SK-N-SH (cell line): ENCODE measurements around the gene ABCC2. TPM values are rescaled to one million over a fixed set of nuclear protein-coding genes. Genes with fewer than 3 reads are reported as not detected.

ENCODE experiments used
- CTCF ChIA-PET: fragments of 300-600, 350-600 bp; formaldehyde crosslinking; extraction: SDS; loops from one replicate; lab custom pipeline; 2021; lab: Yijun Ruan, JAX
- POLR2A ChIA-PET: fragments of 350-600 bp; sonication (Branson Sonifier 250); formaldehyde crosslinking; extraction: SDS; loops from one replicate; lab custom pipeline; 2020; ENCODE audit warnings: antibody characterized with exemption, inconsistent platforms; lab: Yijun Ruan, JAX
- DNase-seq: peaks from one replicate; pipeline ENCODE4 v3.0.0; 2012
- H2AFZ ChIP-seq: fragments of 200-600 bp; sonication (generic); 2 replicates; pipeline ENCODE4 v1.8.1; 2016; ENCODE audit warnings: antibody characterized with exemption, mild to moderate bottlenecking, low read depth
- H3F3A ChIP-seq: fragments of 200-600 bp; sonication (generic); replicated peaks from 2 replicates; pipeline ENCODE3; 2016; ENCODE audit warnings: antibody characterized with exemption, mild to moderate bottlenecking; ENCODE audit not compliant: insufficient read depth
- H3K27ac ChIP-seq, 2 experiments: fragments of 200-500 bp in 1 of 2; fragments of 200-600 bp in 1 of 2; sonication (Bioruptor generic) in 1 of 2; sonication (generic), shearing (Covaris generic) in 1 of 2; 2 replicates each; pipeline versions ENCODE4 v1.5.1 to v1.6.1; 2014 to 2016; ENCODE audit warnings: low read depth in 2 of 2, inconsistent platforms in 1 of 2, low read length in 1 of 2, mild to moderate bottlenecking in 1 of 2, mixed read lengths in 1 of 2
- H3K27me3 ChIP-seq: fragments of 200-600 bp; sonication (generic), shearing (Covaris generic); 2 replicates; pipeline ENCODE4 v1.6.1; 2016; ENCODE audit warnings: mixed run types; ENCODE audit not compliant: insufficient read depth
- H3K36me3 ChIP-seq, 2 experiments: fragments of 200-500 bp in 1 of 2; fragments of 200-600 bp in 1 of 2; sonication (Bioruptor generic) in 1 of 2; sonication (generic) in 1 of 2; replicated peaks in 1 of 2; 2 replicates each; pipeline versions ENCODE3 to v1.5.1; 2014 to 2016; ENCODE audit warnings: low read length in 1 of 2, mild to moderate bottlenecking in 1 of 2; ENCODE audit not compliant: insufficient read depth in 2 of 2, control insufficient read depth in 1 of 2
- H3K4me1 ChIP-seq, 2 experiments: fragments of 200-500 bp in 1 of 2; fragments of 200-600 bp in 1 of 2; sonication (Bioruptor generic) in 1 of 2; sonication (generic), shearing (Covaris generic) in 1 of 2; 2 replicates each; pipeline versions ENCODE4 v1.5.1 to v1.6.1; 2014 to 2016; ENCODE audit warnings: low read depth in 1 of 2, low read length in 1 of 2, mixed run types in 1 of 2; ENCODE audit not compliant: insufficient read depth in 2 of 2, control insufficient read depth in 1 of 2
- H3K4me2 ChIP-seq: fragments of 200-600 bp; sonication (generic), shearing (Covaris generic); 2 replicates; pipeline ENCODE4 v1.6.1; 2017; ENCODE audit warnings: mixed run types
- H3K4me3 ChIP-seq, 2 experiments: fragments of 200-500 bp in 1 of 2; fragments of 200-600 bp in 1 of 2; sonication (Bioruptor generic) in 1 of 2; sonication (generic), shearing (Covaris generic) in 1 of 2; 2 replicates each; pipeline versions ENCODE4 v1.5.1 to v1.8.1; 2014 to 2016; ENCODE audit warnings: low read depth in 2 of 2, inconsistent platforms in 1 of 2, low read length in 1 of 2, mild to moderate bottlenecking in 1 of 2, mixed read lengths in 1 of 2, moderate library complexity in 1 of 2
- H3K79me2 ChIP-seq: fragments of 200-600 bp; sonication (generic); 2 replicates; pipeline ENCODE4 v1.8.1; 2017; ENCODE audit warnings: mild to moderate bottlenecking; ENCODE audit not compliant: insufficient read depth
- H3K9ac ChIP-seq: fragments of 200-600 bp; sonication (generic); 2 replicates; pipeline ENCODE4 v1.6.1; 2017; ENCODE audit warnings: mixed run types
- H3K9me2 ChIP-seq: fragments of 200-600 bp; sonication (generic); 2 replicates; pipeline ENCODE4 v1.6.1; 2017; ENCODE audit warnings: mixed run types
- H3K9me3 ChIP-seq: fragments of 200-600 bp; sonication (generic); 2 replicates; pipeline ENCODE4 v1.6.1; 2017; ENCODE audit warnings: mixed run types, mild to moderate bottlenecking, moderate library complexity
- H4K20me1 ChIP-seq: fragments of 200-600 bp; sonication (generic); 2 replicates; pipeline ENCODE4 v1.6.1; 2017; ENCODE audit warnings: mild to moderate bottlenecking, mixed run types; ENCODE audit not compliant: insufficient read depth
- FOXJ3 ChIP-seq: sonication (generic); formaldehyde crosslinking; IDR thresholded peaks from 2 replicates; pipeline ENCODE4 v1.5.1; 2020; ENCODE audit warnings: mild to moderate bottlenecking, missing genetic modification reagents
- FOXM1 ChIP-seq: IDR thresholded peaks from 2 replicates; pipeline ENCODE4 v1.4.0; 2012; ENCODE audit warnings: low read depth, mild to moderate bottlenecking
- MXI1 ChIP-seq: IDR thresholded peaks from 2 replicates; pipeline ENCODE4 v1.6.1; 2012; ENCODE audit warnings: mild to moderate bottlenecking, low read depth, low read length, improper control_type of control experiment
- NFIC ChIP-seq: IDR thresholded peaks from 2 replicates; pipeline ENCODE4 v1.4.0; 2012; ENCODE audit warnings: borderline replicate concordance
- NRF1 ChIP-seq: IDR thresholded peaks from 2 replicates; pipeline ENCODE4 v1.6.1; 2012; ENCODE audit warnings: low read depth, mild to moderate bottlenecking, low read length
- RAD21 ChIP-seq: IDR thresholded peaks from 2 replicates; pipeline ENCODE4 v1.6.1; 2012; ENCODE audit warnings: mild to moderate bottlenecking, low read length
- RCOR1 ChIP-seq: fragments of 150-350 bp; IDR thresholded peaks from 2 replicates; pipeline ENCODE4 v1.6.1; 2017; ENCODE audit warnings: antibody characterized with exemption, low read length
- REST ChIP-seq: IDR thresholded peaks from 2 replicates; pipeline ENCODE4 v1.6.1; 2012; ENCODE audit warnings: mild to moderate bottlenecking, low read depth, low read length, moderate library complexity
- RXRA ChIP-seq: IDR thresholded peaks from 2 replicates; pipeline ENCODE4 v1.4.0; 2012; ENCODE audit warnings: low read depth, mild to moderate bottlenecking, borderline replicate concordance
- SIN3A ChIP-seq: IDR thresholded peaks from 2 replicates; pipeline ENCODE4 v1.6.1; 2012; ENCODE audit warnings: low read depth, mild to moderate bottlenecking, low read length, moderate library complexity, borderline replicate concordance
- TAF1 ChIP-seq: IDR thresholded peaks from 2 replicates; pipeline ENCODE4 v1.6.1; 2012; ENCODE audit warnings: low read depth, mild to moderate bottlenecking, low read length, moderate library complexity, borderline replicate concordance
- TCF12 ChIP-seq: IDR thresholded peaks from 2 replicates; pipeline ENCODE4 v1.4.0; 2012
- WGBS: methylation state at CpG from one replicate; pipeline ENCODE4 v1.1.6; 2017; ENCODE audit warnings: low lambda C conversion rate; 5-methylcytosine and 5-hydroxymethylcytosine counted together
- polyA plus RNA-seq, 3 experiments: library from polyadenylated mRNA; depleted of rRNA; stranded (reverse); fragments of >200 nt; gene quantifications; 2 replicates each; pipeline ENCODE4 v1.2.3, GENCODE V29; 2012
- TF ChIP-seq, protein P1 (sequence below): IDR thresholded peaks from 2 replicates; pipeline ENCODE4 v1.4.0; 2012; ENCODE audit warnings: low read depth, borderline replicate concordance
- TF ChIP-seq, protein P2 (sequence below): fragments of 150-350 bp; IDR thresholded peaks from 2 replicates; pipeline ENCODE4 v1.6.1; 2017; ENCODE audit warnings: antibody characterized with exemption, low read length, low read depth, borderline replicate concordance

Gene ABCC2
- polyA plus RNA-seq, 1 of the 3 experiments (the other 2 are of a cell fraction), result 0.48 TPM

DNA sequence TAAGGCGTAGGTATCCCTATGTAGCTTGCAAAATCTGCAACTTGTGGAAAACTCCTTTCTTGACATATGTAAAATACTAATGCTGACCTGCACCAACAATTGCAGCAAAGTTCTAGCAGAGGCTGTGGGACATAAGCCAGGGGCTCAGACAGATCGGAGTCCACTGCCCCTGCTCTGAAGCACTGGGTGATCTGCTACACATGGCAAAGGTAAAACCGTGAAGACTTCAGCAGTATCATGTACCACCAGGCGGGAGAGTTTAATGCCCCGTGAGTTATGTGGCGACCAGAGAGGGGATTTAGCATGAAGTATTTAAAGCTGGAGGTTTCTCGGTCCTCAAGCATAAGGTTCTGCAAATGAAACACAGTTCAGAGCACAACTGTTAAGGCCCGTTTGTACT lies 76.4 kb downstream of the ABCC2 start:
- Histone ChIP-seq H3K79me2 (no peaks in the 10 kb centered on the region), H3K4me2 (no peak overlapping the region), H3K27ac (no peak overlapping the region), H3K36me3 (no peaks in the 10 kb centered on the region), H4K20me1 (no peaks in the 10 kb centered on the region), H3K27me3 (no peaks in the 10 kb centered on the region), H3K4me3 (no peak overlapping the region), H3K9ac (no peak overlapping the region), H3K9me3 (no peaks in the 10 kb centered on the region), H3K9me2 (no peaks in the 10 kb centered on the region)
- ChIA-PET CTCF (interaction anchor here (1.0 to 10.6 kb wide), 8 partner anchors 9 to 193 kb away, joined by 3 to 89 read pairs (median 6); partner anchors contain the start of gene DNMBP), POLR2A (no interaction called here)
- no peak for DNase-seq
- TF ChIP-seq TAF1, result no peak
- TF ChIP-seq REST, result no peak
- TF ChIP-seq NFIC, result no peak
- no peak for TF ChIP-seq RCOR1
- TF ChIP-seq, protein P1, sequence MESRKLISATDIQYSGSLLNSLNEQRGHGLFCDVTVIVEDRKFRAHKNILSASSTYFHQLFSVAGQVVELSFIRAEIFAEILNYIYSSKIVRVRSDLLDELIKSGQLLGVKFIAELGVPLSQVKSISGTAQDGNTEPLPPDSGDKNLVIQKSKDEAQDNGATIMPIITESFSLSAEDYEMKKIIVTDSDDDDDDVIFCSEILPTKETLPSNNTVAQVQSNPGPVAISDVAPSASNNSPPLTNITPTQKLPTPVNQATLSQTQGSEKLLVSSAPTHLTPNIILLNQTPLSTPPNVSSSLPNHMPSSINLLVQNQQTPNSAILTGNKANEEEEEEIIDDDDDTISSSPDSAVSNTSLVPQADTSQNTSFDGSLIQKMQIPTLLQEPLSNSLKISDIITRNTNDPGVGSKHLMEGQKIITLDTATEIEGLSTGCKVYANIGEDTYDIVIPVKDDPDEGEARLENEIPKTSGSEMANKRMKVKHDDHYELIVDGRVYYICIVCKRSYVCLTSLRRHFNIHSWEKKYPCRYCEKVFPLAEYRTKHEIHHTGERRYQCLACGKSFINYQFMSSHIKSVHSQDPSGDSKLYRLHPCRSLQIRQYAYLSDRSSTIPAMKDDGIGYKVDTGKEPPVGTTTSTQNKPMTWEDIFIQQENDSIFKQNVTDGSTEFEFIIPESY, result no peak
- no peak for TF ChIP-seq MXI1
- TF ChIP-seq SIN3A, result no peak
- TF ChIP-seq RAD21, result no peak
- no peak for TF ChIP-seq NRF1
- no peak for TF ChIP-seq RXRA
- TF ChIP-seq FOXJ3, result no peak
- no peak for TF ChIP-seq FOXM1
- TF ChIP-seq TCF12, result no peak
- TF ChIP-seq, protein P2, sequence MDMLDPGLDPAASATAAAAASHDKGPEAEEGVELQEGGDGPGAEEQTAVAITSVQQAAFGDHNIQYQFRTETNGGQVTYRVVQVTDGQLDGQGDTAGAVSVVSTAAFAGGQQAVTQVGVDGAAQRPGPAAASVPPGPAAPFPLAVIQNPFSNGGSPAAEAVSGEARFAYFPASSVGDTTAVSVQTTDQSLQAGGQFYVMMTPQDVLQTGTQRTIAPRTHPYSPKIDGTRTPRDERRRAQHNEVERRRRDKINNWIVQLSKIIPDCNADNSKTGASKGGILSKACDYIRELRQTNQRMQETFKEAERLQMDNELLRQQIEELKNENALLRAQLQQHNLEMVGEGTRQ, result no peak
- TF ChIP-seq, all 33 proteins: peak for 0
- Histone ChIP-seq H2AFZ (no peak overlapping the region), H3K4me1 (no peaks in the 10 kb centered on the region), H3F3A (no peaks in the 10 kb centered on the region)
- 95% methylated on average over 7 of the region's 8 CpGs for WGBS
